Astrocyte of the spinal cord (primary cell): ENCODE results near the gene LIN7C.
A peak's percentile ranks its signal among the peaks of the same experiment; 100 is the strongest.

Experiments used
- DNase-seq: peaks from one replicate; pipeline ENCODE4 v3.0.0; 2011; ENCODE audit warnings: low read depth, low spot score
- H3K4me3 ChIP-seq: 2 replicates; pipeline ENCODE4 v1.5.1; 2011; ENCODE audit warnings: low read depth, mild to moderate bottlenecking, low read length, moderate library complexity
- CTCF ChIP-seq: IDR thresholded peaks from 2 replicates; pipeline ENCODE4 v1.5.1; 2012; ENCODE audit warnings: low read depth, mild to moderate bottlenecking, low read length, inconsistent platforms
- in situ Hi-C: cut with HindIII; loops from 2 replicates; pipeline ENCODE4 v1.10.0; 2017; ENCODE audit warnings: low sequenced_read_pairs

Gene LIN7C

GRCh38 chr11:27545035-27545434 lies 38.5 kb upstream of the LIN7C start:
- no peak for DNase-seq
- no peak overlapping the region for H3K4me3 ChIP-seq
- in situ Hi-C loops: no loop called here
- no peak for TF ChIP-seq CTCF

DNA sequence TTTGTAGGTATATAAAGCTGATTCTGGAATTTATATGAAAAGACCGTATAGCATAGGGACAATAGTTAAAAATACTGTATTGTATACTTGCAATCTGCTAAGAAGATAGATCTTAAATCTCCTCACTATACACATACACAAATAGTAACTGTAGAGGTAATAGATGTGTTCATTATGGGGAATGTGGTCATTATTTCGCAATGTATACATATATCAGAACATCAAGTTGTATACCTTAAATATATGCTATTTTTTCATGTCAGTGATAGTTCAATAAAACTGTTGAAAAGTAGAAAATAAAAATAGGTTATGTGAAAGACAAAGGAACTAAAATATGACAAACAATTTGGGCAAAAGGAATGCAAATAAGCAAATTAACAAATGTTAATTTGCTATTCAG lies 35.2 kb upstream of the LIN7C start:
- no peak for TF ChIP-seq CTCF

DNA sequence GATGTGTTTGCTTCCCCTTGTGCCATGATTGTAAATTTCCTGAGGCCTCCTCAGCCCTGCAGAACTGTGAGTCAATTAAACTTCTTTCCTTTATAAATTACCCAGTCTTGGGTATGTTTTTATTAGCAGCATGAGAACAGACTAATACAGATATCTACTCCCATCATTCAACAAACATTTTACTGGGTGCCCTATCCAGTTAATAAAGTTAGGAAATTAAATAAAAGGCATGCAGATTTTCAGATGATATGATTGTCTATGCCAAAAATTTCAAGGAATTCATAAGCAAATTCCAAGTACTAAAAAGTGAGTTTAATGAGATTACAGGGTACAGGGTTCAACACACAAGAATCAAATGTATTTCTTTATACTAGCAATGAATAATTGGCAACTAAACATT lies 33.5 kb upstream of the LIN7C start:
- TF ChIP-seq CTCF: no peak
- H3K4me3 ChIP-seq: no peak overlapping the region
- in situ Hi-C loops: no loop called here
- DNase-seq: no peak

More for the DNA sequence above, 35.2 kb upstream of the LIN7C start:
- DNase-seq: no peak
- no peak overlapping the region for H3K4me3 ChIP-seq
- in situ Hi-C loops: no loop called here

GRCh38 chr11:27535103-27535502 lies 28.5 kb upstream of the LIN7C start:
- H3K4me3 ChIP-seq: no peak overlapping the region
- in situ Hi-C loops: no loop called here
- TF ChIP-seq CTCF: no peak
- DNase-seq: no peak

DNA sequence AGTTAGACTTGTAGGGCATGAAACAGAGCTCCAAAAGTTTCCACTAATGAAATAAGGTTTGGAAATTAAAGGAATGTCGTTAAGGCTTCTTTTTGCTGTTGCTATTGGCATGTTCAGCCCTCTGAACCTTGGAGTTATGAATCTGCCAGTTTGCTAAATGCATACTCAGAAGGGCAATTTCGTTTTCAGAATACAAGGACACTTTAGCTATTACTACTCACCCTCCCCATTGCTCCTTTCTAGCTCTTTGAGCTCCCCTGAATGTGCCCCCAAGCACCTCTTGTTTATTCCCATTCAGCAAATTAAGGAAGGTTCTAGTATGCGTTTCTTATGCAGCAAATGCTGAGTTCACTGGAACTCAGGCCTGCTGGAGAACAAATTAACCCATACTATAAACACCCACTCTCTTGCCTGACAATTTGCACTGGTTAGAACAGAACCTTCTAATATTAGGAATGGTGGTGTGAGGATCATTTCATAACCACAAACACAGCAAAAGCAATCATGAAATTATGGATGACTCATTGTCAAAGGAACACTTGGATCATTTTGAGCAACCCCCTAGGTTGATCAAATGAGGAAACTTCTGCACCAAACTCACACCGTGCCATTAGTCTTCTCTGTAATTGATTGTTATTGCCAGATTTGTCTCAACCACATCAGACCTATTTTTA lies 26.2 kb upstream of the LIN7C start:
- TF ChIP-seq CTCF: no peak
- in situ Hi-C loops: no loop called here
- DNase-seq: peak; percentile 1
- no peak overlapping the region for H3K4me3 ChIP-seq

DNA sequence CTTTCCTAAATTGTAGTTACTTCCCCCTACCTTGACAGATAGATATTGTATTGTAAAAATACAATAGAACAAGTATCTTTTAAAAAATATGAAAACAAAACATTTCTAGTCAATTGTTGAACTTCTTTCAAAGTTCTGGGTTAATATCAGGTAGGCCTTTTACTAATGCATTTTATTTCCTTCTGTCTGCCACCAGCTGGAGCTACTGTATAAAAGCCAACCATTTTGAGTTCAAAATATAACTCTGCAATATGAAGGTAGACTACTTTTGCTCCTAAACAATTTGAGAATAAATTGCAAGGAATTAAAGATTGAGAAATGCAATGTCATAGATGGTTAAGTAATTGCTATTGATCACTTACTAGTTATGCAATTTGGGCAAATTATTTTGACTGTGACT lies 22.1 kb upstream of the LIN7C start:
- TF ChIP-seq CTCF: no peak
- DNase-seq: no peak
- H3K4me3 ChIP-seq: no peak overlapping the region
- in situ Hi-C loops: no loop called here

GRCh38 chr11:27526535-27526934 lies 20.0 kb upstream of the LIN7C start:
- DNase-seq: no peak
- no peak for TF ChIP-seq CTCF
- in situ Hi-C loops: no loop called here
- H3K4me3 ChIP-seq: no peak overlapping the region
